Neural cell (in vitro differentiated cells): ENCODE results near the gene DOCK9.

Experiments
- SMC3 ChIP-seq: fragments of 450-650 bp; conservative IDR thresholded peaks from 2 replicates; pipeline ENCODE4 v1.6.1; 2014; ENCODE audit warnings: antibody characterized with exemption, mild to moderate bottlenecking, moderate library complexity; ENCODE audit not compliant: poor library complexity
- TF ChIP-seq, protein P1 (sequence below): fragments of 450-650 bp; IDR thresholded peaks from 2 replicates; pipeline ENCODE4 v1.5.1; 2014; ENCODE audit warnings: antibody characterized with exemption, mild to moderate bottlenecking, moderate library complexity; ENCODE audit not compliant: poor library complexity, severe bottlenecking

DNA sequence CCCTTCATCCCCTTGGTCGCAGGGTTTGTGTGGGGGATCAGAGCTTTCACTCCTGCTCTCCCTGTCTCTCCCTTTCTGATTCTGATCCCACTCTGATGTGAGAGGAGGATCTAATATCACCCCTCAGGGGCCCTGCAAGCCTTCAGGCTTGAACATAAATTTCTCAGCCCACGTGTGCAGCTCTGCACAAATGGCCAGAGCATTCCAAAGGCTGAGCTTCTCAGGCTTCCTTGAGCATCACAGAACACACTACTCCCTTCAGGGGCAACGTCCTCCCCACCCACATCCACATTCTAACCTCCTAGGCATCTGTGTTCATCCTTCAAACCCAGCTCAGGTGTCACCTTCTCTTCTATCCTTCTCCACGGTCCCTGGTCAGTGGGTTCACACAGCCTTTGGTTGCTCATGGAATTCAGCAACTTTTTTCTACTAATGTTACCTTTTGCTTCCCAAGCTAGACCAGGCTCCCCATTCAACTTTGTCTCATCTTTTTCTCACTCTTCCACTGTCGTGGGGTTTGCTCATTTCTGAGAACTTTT, 24.4 kb upstream of the DOCK9 start:
- TF ChIP-seq, protein P1, sequence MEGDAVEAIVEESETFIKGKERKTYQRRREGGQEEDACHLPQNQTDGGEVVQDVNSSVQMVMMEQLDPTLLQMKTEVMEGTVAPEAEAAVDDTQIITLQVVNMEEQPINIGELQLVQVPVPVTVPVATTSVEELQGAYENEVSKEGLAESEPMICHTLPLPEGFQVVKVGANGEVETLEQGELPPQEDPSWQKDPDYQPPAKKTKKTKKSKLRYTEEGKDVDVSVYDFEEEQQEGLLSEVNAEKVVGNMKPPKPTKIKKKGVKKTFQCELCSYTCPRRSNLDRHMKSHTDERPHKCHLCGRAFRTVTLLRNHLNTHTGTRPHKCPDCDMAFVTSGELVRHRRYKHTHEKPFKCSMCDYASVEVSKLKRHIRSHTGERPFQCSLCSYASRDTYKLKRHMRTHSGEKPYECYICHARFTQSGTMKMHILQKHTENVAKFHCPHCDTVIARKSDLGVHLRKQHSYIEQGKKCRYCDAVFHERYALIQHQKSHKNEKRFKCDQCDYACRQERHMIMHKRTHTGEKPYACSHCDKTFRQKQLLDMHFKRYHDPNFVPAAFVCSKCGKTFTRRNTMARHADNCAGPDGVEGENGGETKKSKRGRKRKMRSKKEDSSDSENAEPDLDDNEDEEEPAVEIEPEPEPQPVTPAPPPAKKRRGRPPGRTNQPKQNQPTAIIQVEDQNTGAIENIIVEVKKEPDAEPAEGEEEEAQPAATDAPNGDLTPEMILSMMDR, result no peak
- TF ChIP-seq SMC3, result no peak
